ENCODE measurements around the gene PLP1. TPM values are rescaled to one million over a fixed set of nuclear protein-coding genes. Genes with fewer than 3 reads are reported as not detected.
"Not testable (repeated sequence)": the region's sequence is repeated elsewhere in the genome, so short reads cannot be mapped to it uniquely, and the experiment has no call there.

The PLP1 gene
- total RNA-seq, 2 donors from 2014 or later = 1.7 to 14.8 TPM

DNA sequence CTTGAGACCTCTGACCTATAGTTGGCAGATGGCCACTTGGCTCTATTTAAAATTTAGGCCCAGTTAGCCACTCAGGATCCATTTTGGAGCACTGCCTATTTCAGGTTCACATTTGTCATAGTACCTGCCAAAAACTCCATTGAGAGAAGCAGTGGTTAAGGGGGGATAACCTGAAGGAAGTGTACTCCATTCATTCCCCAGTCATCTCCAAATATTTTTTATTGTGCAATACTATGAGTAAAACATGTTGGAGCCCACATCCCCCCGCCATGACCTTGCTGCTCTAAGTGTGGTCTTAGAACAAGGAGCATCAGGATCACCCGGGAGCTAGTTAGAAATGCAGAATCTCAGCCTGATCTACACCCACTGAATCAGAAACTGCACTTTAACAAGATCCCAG lies 21.1 kb downstream of the PLP1 start:
- Histone ChIP-seq H3K36me3 (no peaks in the 10 kb centered on the region), H3K27me3 (replicated peaks; ENCODE audit: insufficient read depth) (no peaks in the 10 kb centered on the region), H3K27ac (no peak overlapping the region), H3K4me1 (ENCODE audit: control insufficient read depth in 1 of 2, low read depth in 2 of 2) (no peaks in the 10 kb centered on the region), H3K9me3 (no peaks in the 10 kb centered on the region), H3K4me3 (no peak overlapping the region)
- DNase-seq (ENCODE audit: low spot score) (no peak), ATAC-seq (ENCODE audit: insufficient number of reproducible peaks, low FRiP score, low read depth) (no peak)
- TF ChIP-seq, protein P1, sequence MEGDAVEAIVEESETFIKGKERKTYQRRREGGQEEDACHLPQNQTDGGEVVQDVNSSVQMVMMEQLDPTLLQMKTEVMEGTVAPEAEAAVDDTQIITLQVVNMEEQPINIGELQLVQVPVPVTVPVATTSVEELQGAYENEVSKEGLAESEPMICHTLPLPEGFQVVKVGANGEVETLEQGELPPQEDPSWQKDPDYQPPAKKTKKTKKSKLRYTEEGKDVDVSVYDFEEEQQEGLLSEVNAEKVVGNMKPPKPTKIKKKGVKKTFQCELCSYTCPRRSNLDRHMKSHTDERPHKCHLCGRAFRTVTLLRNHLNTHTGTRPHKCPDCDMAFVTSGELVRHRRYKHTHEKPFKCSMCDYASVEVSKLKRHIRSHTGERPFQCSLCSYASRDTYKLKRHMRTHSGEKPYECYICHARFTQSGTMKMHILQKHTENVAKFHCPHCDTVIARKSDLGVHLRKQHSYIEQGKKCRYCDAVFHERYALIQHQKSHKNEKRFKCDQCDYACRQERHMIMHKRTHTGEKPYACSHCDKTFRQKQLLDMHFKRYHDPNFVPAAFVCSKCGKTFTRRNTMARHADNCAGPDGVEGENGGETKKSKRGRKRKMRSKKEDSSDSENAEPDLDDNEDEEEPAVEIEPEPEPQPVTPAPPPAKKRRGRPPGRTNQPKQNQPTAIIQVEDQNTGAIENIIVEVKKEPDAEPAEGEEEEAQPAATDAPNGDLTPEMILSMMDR (IDR thresholded peaks at IDR 0.05) = no peak

DNA sequence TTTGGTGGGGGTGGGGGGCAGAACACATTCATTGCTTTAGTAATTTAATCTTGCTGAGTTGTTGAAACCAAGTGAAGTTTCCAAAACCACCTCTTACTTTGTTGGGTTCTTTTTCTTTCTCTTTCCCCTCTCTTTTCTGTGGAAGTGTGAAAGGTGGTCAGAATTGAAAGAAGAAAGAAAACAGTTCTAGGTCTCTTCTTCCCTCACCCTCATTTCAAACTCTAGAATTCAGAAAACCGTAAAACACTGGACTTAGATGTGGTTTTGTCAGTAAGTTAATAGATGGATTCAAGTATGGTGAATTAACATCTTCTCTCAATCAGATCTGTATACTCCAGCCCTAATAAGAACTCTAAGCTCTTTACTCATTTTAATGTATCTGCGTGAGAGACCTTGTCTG lies 23.7 kb downstream of the PLP1 start:
- no peak overlapping the region for H3K4me3 ChIP-seq
- no peaks in the 10 kb centered on the region for H3K27me3 ChIP-seq (replicated peaks; ENCODE audit: insufficient read depth)
- ATAC-seq (ENCODE audit: insufficient number of reproducible peaks, low FRiP score, low read depth) (no peak), DNase-seq (ENCODE audit: low spot score) (no peak)
- H3K27ac ChIP-seq = no peak overlapping the region
- TF ChIP-seq, protein P1 (IDR thresholded peaks at IDR 0.05) = no peak
- H3K36me3 ChIP-seq = no peaks in the 10 kb centered on the region
- H3K4me1 ChIP-seq (ENCODE audit: control insufficient read depth in 1 of 2, low read depth in 2 of 2) = no peaks in the 10 kb centered on the region
- H3K9me3 ChIP-seq = no peaks in the 10 kb centered on the region

DNA sequence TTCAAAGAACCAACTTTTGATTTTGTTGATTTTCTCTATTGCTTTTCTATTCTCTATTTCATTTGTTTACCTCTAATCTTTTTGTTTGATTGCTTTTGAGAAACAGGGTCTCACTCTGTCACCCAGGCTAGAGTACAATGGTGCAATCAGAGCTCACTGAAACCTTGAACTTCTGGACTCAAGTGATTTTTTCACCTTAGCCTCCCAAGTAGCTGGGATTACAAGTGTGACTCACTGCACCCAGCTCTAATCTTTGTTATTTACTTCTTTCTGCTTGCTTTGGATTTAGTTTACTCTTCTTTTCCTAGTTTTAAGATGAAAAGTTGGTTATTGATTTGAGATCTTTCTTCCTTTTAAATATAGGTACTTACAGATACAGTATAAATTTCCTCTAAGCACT lies 29.2 kb downstream of the PLP1 start:
- Histone ChIP-seq H3K36me3 (no peaks in the 10 kb centered on the region), H3K27ac (no peak overlapping the region), H3K27me3 (replicated peaks; ENCODE audit: insufficient read depth) (no peaks in the 10 kb centered on the region), H3K9me3 (no peaks in the 10 kb centered on the region), H3K4me3 (no peak overlapping the region), H3K4me1 (ENCODE audit: control insufficient read depth in 1 of 2, low read depth in 2 of 2) (no peaks in the 10 kb centered on the region)
- DNase-seq (ENCODE audit: low spot score) = no peak
- ATAC-seq (ENCODE audit: insufficient number of reproducible peaks, low FRiP score, low read depth) = no peak
- TF ChIP-seq, protein P1 (IDR thresholded peaks at IDR 0.05) = no peak

DNA sequence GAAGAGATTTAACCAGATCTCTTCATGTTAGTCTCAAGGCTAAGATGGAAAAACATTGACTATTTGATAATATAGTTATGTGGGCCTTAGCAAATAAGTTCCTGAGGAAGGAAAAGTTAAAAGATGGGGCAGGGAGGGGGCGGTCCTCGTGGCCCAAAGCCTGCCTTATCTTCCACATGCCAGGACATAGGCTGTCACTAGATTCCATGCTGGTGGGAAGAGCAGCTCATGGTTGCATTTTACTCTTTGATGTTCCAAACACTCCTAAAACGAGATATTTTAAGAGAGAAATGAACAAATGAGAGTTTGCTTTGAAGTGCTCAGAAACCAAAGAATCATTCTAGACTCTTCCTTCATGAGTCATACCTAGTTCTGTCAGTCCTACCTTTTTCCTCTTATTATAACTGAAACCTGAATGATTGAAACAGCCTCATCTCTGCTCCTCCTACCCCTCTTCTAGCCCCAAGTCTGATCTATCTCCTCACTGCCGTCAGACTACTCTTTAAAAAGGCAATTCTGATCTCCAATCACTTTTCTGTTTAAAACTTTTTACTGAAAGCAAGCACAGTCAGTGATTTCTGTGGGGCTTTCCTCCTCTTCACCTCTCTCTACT lies 30.3 kb downstream of the PLP1 start:
- ATAC-seq (ENCODE audit: insufficient number of reproducible peaks, low FRiP score, low read depth) (no peak), DNase-seq (ENCODE audit: low spot score) (no peak)
- no peaks in the 10 kb centered on the region for H3K4me1 ChIP-seq (ENCODE audit: control insufficient read depth in 1 of 2, low read depth in 2 of 2)
- no peak overlapping the region for H3K27ac ChIP-seq
- no peaks in the 10 kb centered on the region for H3K36me3 ChIP-seq
- no peaks in the 10 kb centered on the region for H3K9me3 ChIP-seq
- TF ChIP-seq, protein P1 (IDR thresholded peaks at IDR 0.05) = no peak
- no peaks in the 10 kb centered on the region for H3K27me3 ChIP-seq (replicated peaks; ENCODE audit: insufficient read depth)
- H3K4me3 ChIP-seq = no peak overlapping the region

DNA sequence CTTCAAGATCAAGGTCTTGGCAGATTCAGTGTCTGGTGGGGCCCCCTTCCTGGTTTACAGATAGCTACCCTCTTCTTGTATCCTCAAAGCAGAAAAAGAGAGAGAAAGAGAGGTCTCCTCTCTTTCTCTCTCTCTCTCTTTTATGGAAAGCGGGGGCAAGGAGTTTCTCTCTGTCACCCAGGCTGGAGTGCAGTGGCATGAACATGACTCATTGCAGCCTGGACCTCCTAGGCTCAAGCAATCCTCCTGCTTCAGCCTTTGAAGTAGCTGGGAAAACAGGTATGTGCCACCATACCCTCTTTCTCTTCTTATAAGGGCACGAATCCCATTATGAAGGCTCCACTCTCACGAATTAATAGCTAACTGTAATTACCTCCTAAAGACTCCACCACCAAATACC lies 35.2 kb downstream of the PLP1 start:
- Histone ChIP-seq H3K4me3 (no peak overlapping the region), H3K4me1 (ENCODE audit: control insufficient read depth in 1 of 2, low read depth in 2 of 2) (no peaks in the 10 kb centered on the region), H3K27me3 (replicated peaks; ENCODE audit: insufficient read depth) (no peaks in the 10 kb centered on the region), H3K27ac (no peak overlapping the region), H3K36me3 (no peaks in the 10 kb centered on the region), H3K9me3 (no peaks in the 10 kb centered on the region)
- ATAC-seq (ENCODE audit: insufficient number of reproducible peaks, low FRiP score, low read depth) (no peak), DNase-seq (ENCODE audit: low spot score) (no peak)
- TF ChIP-seq, protein P1 (IDR thresholded peaks at IDR 0.05) = no peak

DNA sequence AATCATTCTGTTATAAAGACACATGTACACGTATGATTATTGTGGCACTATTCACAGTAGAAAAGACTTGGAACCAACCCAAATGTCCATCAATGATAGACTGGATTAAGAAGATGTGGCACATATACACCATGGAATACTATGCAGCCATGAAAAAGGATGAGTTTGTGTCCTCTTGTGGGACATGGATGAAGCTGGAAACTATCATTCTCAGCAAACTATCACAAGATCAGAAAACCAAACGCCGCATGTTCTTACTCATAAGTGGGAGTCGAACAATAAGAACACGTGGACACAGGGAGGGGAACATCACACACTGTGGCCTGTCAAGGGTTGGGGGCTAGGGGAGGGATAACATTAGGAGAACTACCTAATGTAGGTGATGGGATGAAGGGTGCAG lies 40.5 kb downstream of the PLP1 start:
- not testable (repeated sequence) for H3K4me3 ChIP-seq; H3K9me3 ChIP-seq; H3K27ac ChIP-seq; H3K27me3 ChIP-seq (replicated peaks; ENCODE audit: insufficient read depth); H3K36me3 ChIP-seq; H3K4me1 ChIP-seq (ENCODE audit: control insufficient read depth in 1 of 2, low read depth in 2 of 2); DNase-seq (ENCODE audit: low spot score); ATAC-seq (ENCODE audit: insufficient number of reproducible peaks, low FRiP score, low read depth)

All from thoracic aorta (tissue), 2 donors.